CD4-positive, alpha-beta T cell (primary cell): ENCODE measurements around the gene NDUFB8. TPM values are rescaled to one million over a fixed set of nuclear protein-coding genes. Genes with fewer than 3 reads are reported as not detected.

Experiments
- ATAC-seq: fragments of 200-7000 bp; cut with Tn5 transposase; one replicate; pipeline ENCODE4 v1.10.0; 2022; ENCODE audit warnings: mild to moderate bottlenecking; ENCODE audit not compliant: poor library complexity
- CTCF ChIA-PET: fragments of 350-600 bp; sonication (Branson Sonifier 250); formaldehyde crosslinking; loops from one replicate; lab custom pipeline; 2021; ENCODE audit warnings: antibody characterized with exemption, inconsistent platforms; lab: Charles Lee
- POLR2A ChIA-PET: fragments of 350-600 bp; sonication (Branson Sonifier 250); formaldehyde crosslinking; loops from one replicate; lab custom pipeline; 2021; ENCODE audit warnings: antibody characterized with exemption, inconsistent platforms; lab: Charles Lee
- DNase-seq, 14 experiments: peaks; one replicate each; pipeline ENCODE4 v3.0.0-alpha.2; 2013 to 2020; ENCODE audit warnings: mixed read lengths in 2 of 14
- H3K27ac ChIP-seq, 2 donors: one replicate each; pipeline versions ENCODE4 v1.5.1 to v1.7.0; 2013; ENCODE audit warnings: low read length in 2 of 2, low read depth in 1 of 2, mild to moderate bottlenecking in 1 of 2
- H3K27me3 ChIP-seq, 2 experiments: 1 replicate in 1 of 2; 2 replicates in 1 of 2; pipeline versions ENCODE4 v1.6.1 to v1.7.0; 2013; ENCODE audit warnings: low read length in 2 of 2, control low read depth in 1 of 2, mild to moderate bottlenecking in 1 of 2, moderate library complexity in 1 of 2; ENCODE audit not compliant: insufficient read depth in 2 of 2, control insufficient read depth in 1 of 2
- H3K36me3 ChIP-seq: one replicate; pipeline ENCODE4 v1.6.1; 2013; ENCODE audit warnings: low read length, control low read depth; ENCODE audit not compliant: insufficient read depth
- H3K4me1 ChIP-seq: one replicate; pipeline ENCODE4 v1.6.1; 2013; ENCODE audit warnings: low read length, control low read depth; ENCODE audit not compliant: insufficient read depth
- H3K4me3 ChIP-seq: one replicate; pipeline ENCODE4 v1.5.1; 2013; ENCODE audit warnings: mild to moderate bottlenecking, low read length, moderate library complexity
- H3K9me3 ChIP-seq, 2 experiments: 1 replicate in 1 of 2; 2 replicates in 1 of 2; pipeline versions ENCODE4 v1.6.1 to v1.7.0; 2013; ENCODE audit warnings: low read length in 2 of 2, mild to moderate bottlenecking in 2 of 2, control low read depth in 1 of 2, moderate library complexity in 1 of 2; ENCODE audit not compliant: control insufficient read depth in 1 of 2, insufficient read depth in 1 of 2
- H3K27ac Mint-ChIP-seq: one replicate; pipeline ENCODE4 v1.8.0; 2020; ENCODE audit warnings: mixed read lengths
- H3K27me3 Mint-ChIP-seq: one replicate; pipeline ENCODE4 v1.8.0; 2021; ENCODE audit warnings: mixed read lengths
- H3K36me3 Mint-ChIP-seq: one replicate; pipeline ENCODE4 v1.8.0; 2021; ENCODE audit warnings: low read depth, mixed read lengths
- H3K4me1 Mint-ChIP-seq: one replicate; pipeline ENCODE4 v1.8.0; 2021; ENCODE audit warnings: low read depth, mixed read lengths
- H3K4me3 Mint-ChIP-seq: one replicate; pipeline ENCODE4 v1.8.0; 2020; ENCODE audit warnings: mild to moderate bottlenecking, mixed read lengths
- H3K9me3 Mint-ChIP-seq: one replicate; pipeline ENCODE4 v1.8.0; 2020; ENCODE audit warnings: mixed read lengths
- CTCF ChIP-seq: fragments of 200-600 bp; IDR thresholded peaks from one replicate; pipeline ENCODE4 v1.8.0; 2022; ENCODE audit warnings: antibody characterized with exemption, mild to moderate bottlenecking
- intact Hi-C, 2 experiments: fragments of 100-400 bp; cut with DNase I in 1 of 2; cut with micrococcal nuclease in 1 of 2; formaldehyde crosslinking; loops; one replicate each; pipeline versions ENCODE4 v1.15.1 to v1.9.0; 2023 to 2025; cut with DNase I, micrococcal nuclease
- total RNA-seq, 174 experiments: library from RNA in 2 of 174; stranded (reverse) in 2 of 174; gene quantifications; one replicate each; pipeline ENCODE4 v1.2.3 and lab custom pipeline; 2021 to 2026

NDUFB8 gene
- total RNA-seq, 2 experiments from 2014 or later, result 155 to 173 TPM

- ATAC-seq (no peak), DNase-seq (no peak)
- Mint-ChIP-seq H3K9me3 (no peaks in the 10 kb centered on the region), H3K4me1 (peaks cover 45% of the 10 kb centered on the region), H3K27ac (no peak overlapping the region), H3K4me3 (no peak overlapping the region), H3K27me3 (no peaks in the 10 kb centered on the region), H3K36me3 (peaks cover 53% of the 10 kb centered on the region)
- peaks cover 48% of the 10 kb centered on the region for H3K4me1 ChIP-seq
- no peak overlapping the region for H3K27ac ChIP-seq
- peaks cover 42% of the 10 kb centered on the region for H3K36me3 ChIP-seq
- intact Hi-C loops, result loop anchor here in 1 of 2 experiments (10.0 kb wide), 1 partner anchor 663 kb away; no protein-coding TSS in a partner anchor
- H3K9me3 ChIP-seq, result no peaks in the 10 kb centered on the region
- no peaks in the 10 kb centered on the region for H3K27me3 ChIP-seq
- ChIA-PET CTCF (interaction anchor here (1.0 to 6.8 kb wide), 3 partner anchors 11 to 28 kb away, joined by 3 to 67 read pairs (median 15); partner anchors contain the start of gene HIF1AN), POLR2A (interaction anchor here (2.3 kb wide), 1 partner anchor 28 kb away, joined by 12 read pairs; the partner anchor contains the start of gene HIF1AN)
- no peak overlapping the region for H3K4me3 ChIP-seq
- no peak for TF ChIP-seq CTCF
Observed at GRCh38 chr10:100507357-100507732, 22.3 kb downstream of the NDUFB8 start.

GRCh38 chr10:100506596-100507356 is 22.9 kb downstream of the NDUFB8 start:
- Histone ChIP-seq H3K9me3 (no peaks in the 10 kb centered on the region), H3K4me3 (no peak overlapping the region), H3K36me3 (peaks cover 48% of the 10 kb centered on the region), H3K27ac (no peak overlapping the region), H3K27me3 (no peaks in the 10 kb centered on the region), H3K4me1 (peaks cover 44% of the 10 kb centered on the region)
- ATAC-seq, result no peak
- Mint-ChIP-seq H3K4me3 (no peak overlapping the region), H3K27ac (no peak overlapping the region), H3K9me3 (no peaks in the 10 kb centered on the region), H3K27me3 (no peaks in the 10 kb centered on the region), H3K4me1 (peaks cover 40% of the 10 kb centered on the region), H3K36me3 (peaks cover 57% of the 10 kb centered on the region)
- intact Hi-C loops, result loop anchor here in 1 of 2 experiments (10.0 kb wide), 1 partner anchor 662 kb away; no protein-coding TSS in a partner anchor
- no peak for DNase-seq
- ChIA-PET CTCF (interaction anchor here (1.0 to 6.8 kb wide), 3 partner anchors 12 to 28 kb away, joined by 3 to 67 read pairs (median 15); partner anchors contain the start of gene HIF1AN), POLR2A (no interaction called here)
- TF ChIP-seq CTCF, result no peak

- DNase-seq (no peak), ATAC-seq (no peak)
- Histone ChIP-seq H3K27ac (no peak overlapping the region), H3K27me3 (no peaks in the 10 kb centered on the region), H3K4me1 (peaks cover 28% of the 10 kb centered on the region), H3K4me3 (no peak overlapping the region), H3K9me3 (no peaks in the 10 kb centered on the region), H3K36me3 (peaks cover 60% of the 10 kb centered on the region)
- Mint-ChIP-seq H3K4me3 (no peak overlapping the region), H3K9me3 (no peaks in the 10 kb centered on the region), H3K4me1 (peaks cover 24% of the 10 kb centered on the region), H3K36me3 (peaks cover 66% of the 10 kb centered on the region), H3K27ac (no peak overlapping the region), H3K27me3 (no peaks in the 10 kb centered on the region)
- no peak for TF ChIP-seq CTCF
- ChIA-PET CTCF (no interaction called here), POLR2A (no interaction called here)
- intact Hi-C loops, result loop anchor here in 1 of 2 experiments (10.0 kb wide), 1 partner anchor 660 kb away; no protein-coding TSS in a partner anchor
Observed at GRCh38 chr10:100505164-100505563, 24.5 kb downstream of the NDUFB8 start.
